Adrenal gland (tissue), 5 donors: ENCODE data around the gene IARS2.

Experiments used
- CTCF ChIP-seq, 6 experiments: fragments of 450-650 bp in 4 of 6; fragments of 200-600 bp in 2 of 6; sonication (generic) in 1 of 6; IDR thresholded peaks; 1 replicate in 5 of 6; 2 replicates in 1 of 6; pipeline versions ENCODE4 v1.5.1 to v1.8.0; 2016 to 2021; ENCODE audit warnings: antibody characterized with exemption in 6 of 6, mild to moderate bottlenecking in 2 of 6, moderate library complexity in 1 of 6
- POLR2A ChIP-seq, 2 donors: fragments of 450-650 bp; IDR thresholded peaks; one replicate each; pipeline ENCODE4 v1.6.1; 2017; ENCODE audit warnings: antibody characterized with exemption in 2 of 2, mild to moderate bottlenecking in 2 of 2, moderate library complexity in 1 of 2
- donor health status: DM: no; HTN: no; CAD: no.

- TF ChIP-seq POLR2A (IDR thresholded peaks at IDR 0.05) = no peak
- no peak for TF ChIP-seq CTCF (IDR thresholded peaks at IDR 0.05)
Measured at GRCh38 chr1:220067269-220068204, 26.4 kb upstream of the IARS2 start.
